ENCODE measurements around the gene CEACAM6. TPM values are rescaled to one million over a fixed set of nuclear protein-coding genes. Genes with fewer than 3 reads are reported as not detected.

CEACAM6 gene
- total and polyA plus RNA-seq, 2 experiments from 2014 or later, result not detected

DNA sequence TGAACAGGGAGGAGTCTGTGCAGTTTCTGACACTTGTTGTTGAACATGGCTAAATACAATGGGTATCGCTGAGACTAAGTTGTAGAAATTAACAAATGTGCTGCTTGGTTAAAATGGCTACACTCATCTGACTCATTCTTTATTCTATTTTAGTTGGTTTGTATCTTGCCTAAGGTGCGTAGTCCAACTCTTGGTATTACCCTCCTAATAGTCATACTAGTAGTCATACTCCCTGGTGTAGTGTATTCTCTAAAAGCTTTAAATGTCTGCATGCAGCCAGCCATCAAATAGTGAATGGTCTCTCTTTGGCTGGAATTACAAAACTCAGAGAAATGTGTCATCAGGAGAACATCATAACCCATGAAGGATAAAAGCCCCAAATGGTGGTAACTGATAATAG lies 16.1 kb downstream of the CEACAM6 start:
- Mint-ChIP-seq H3K27me3 (ENCODE audit: insufficient read depth, low read depth, poor library complexity) (peaks cover 6% of the 10 kb centered on the region), H3K27ac (no peak overlapping the region), H3K36me3 (ENCODE audit: low read depth) (no peaks in the 10 kb centered on the region; the same call in 2 of the 3 replicates), H3K4me3 (no peak overlapping the region), H3K9me3 (peaks cover 7% of the 10 kb centered on the region; the same call in 2 of the 3 replicates), H3K4me1 (peaks cover 6% of the 10 kb centered on the region; the same call in 2 of the 3 replicates)
- Histone ChIP-seq H2AFZ (no peak overlapping the region), H3F3A (replicated peaks; ENCODE audit: low read depth) (no peaks in the 10 kb centered on the region), H3K27me3 (ENCODE audit: insufficient read depth) (no peaks in the 10 kb centered on the region), H3K4me1 (ENCODE audit: insufficient read depth) (no peaks in the 10 kb centered on the region; the same call in 1 of the 2 replicates), H3K4me2 (no peak overlapping the region), H3K79me2 (replicated peaks; ENCODE audit: insufficient read depth) (no peaks in the 10 kb centered on the region), H4K20me1 (replicated peaks; ENCODE audit: insufficient read depth) (no peaks in the 10 kb centered on the region), H3K36me3 (ENCODE audit: insufficient read depth) (no peaks in the 10 kb centered on the region), H3K9me2 (ENCODE audit: insufficient read depth) (no peaks in the 10 kb centered on the region), H3K27ac (ENCODE audit: low read depth) (no peak overlapping the region), H3K4me3 (no peak overlapping the region)
- TF ChIP-seq, protein P1, sequence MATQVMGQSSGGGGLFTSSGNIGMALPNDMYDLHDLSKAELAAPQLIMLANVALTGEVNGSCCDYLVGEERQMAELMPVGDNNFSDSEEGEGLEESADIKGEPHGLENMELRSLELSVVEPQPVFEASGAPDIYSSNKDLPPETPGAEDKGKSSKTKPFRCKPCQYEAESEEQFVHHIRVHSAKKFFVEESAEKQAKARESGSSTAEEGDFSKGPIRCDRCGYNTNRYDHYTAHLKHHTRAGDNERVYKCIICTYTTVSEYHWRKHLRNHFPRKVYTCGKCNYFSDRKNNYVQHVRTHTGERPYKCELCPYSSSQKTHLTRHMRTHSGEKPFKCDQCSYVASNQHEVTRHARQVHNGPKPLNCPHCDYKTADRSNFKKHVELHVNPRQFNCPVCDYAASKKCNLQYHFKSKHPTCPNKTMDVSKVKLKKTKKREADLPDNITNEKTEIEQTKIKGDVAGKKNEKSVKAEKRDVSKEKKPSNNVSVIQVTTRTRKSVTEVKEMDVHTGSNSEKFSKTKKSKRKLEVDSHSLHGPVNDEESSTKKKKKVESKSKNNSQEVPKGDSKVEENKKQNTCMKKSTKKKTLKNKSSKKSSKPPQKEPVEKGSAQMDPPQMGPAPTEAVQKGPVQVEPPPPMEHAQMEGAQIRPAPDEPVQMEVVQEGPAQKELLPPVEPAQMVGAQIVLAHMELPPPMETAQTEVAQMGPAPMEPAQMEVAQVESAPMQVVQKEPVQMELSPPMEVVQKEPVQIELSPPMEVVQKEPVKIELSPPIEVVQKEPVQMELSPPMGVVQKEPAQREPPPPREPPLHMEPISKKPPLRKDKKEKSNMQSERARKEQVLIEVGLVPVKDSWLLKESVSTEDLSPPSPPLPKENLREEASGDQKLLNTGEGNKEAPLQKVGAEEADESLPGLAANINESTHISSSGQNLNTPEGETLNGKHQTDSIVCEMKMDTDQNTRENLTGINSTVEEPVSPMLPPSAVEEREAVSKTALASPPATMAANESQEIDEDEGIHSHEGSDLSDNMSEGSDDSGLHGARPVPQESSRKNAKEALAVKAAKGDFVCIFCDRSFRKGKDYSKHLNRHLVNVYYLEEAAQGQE (IDR thresholded peaks at IDR 0.05; ENCODE audit: unreplicated experiment), result no peak
- TF ChIP-seq, protein P2, sequence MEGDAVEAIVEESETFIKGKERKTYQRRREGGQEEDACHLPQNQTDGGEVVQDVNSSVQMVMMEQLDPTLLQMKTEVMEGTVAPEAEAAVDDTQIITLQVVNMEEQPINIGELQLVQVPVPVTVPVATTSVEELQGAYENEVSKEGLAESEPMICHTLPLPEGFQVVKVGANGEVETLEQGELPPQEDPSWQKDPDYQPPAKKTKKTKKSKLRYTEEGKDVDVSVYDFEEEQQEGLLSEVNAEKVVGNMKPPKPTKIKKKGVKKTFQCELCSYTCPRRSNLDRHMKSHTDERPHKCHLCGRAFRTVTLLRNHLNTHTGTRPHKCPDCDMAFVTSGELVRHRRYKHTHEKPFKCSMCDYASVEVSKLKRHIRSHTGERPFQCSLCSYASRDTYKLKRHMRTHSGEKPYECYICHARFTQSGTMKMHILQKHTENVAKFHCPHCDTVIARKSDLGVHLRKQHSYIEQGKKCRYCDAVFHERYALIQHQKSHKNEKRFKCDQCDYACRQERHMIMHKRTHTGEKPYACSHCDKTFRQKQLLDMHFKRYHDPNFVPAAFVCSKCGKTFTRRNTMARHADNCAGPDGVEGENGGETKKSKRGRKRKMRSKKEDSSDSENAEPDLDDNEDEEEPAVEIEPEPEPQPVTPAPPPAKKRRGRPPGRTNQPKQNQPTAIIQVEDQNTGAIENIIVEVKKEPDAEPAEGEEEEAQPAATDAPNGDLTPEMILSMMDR (conservative IDR thresholded peaks at IDR 0.05; ENCODE audit: low read depth in 2 of 2), result no peak
- TF ChIP-seq ZNF331 (CRISPR knock-in tag; IDR thresholded peaks at IDR 0.05; ENCODE audit: low read depth) (no peak), POLR2AphosphoS5 (IDR thresholded peaks at IDR 0.05; ENCODE audit: low read depth) (no peak), CREB1 (CRISPR knock-in tag; IDR thresholded peaks at IDR 0.05; ENCODE audit: low read depth) (no peak), EZH2phosphoT487 (IDR thresholded peaks at IDR 0.05; ENCODE audit: unreplicated experiment) (no peak), ZNF114 (CRISPR knock-in tag; IDR thresholded peaks at IDR 0.05) (no peak), JUNB (IDR thresholded peaks at IDR 0.05; ENCODE audit: unreplicated experiment) (no peak)
- TF ChIP-seq, protein P3, sequence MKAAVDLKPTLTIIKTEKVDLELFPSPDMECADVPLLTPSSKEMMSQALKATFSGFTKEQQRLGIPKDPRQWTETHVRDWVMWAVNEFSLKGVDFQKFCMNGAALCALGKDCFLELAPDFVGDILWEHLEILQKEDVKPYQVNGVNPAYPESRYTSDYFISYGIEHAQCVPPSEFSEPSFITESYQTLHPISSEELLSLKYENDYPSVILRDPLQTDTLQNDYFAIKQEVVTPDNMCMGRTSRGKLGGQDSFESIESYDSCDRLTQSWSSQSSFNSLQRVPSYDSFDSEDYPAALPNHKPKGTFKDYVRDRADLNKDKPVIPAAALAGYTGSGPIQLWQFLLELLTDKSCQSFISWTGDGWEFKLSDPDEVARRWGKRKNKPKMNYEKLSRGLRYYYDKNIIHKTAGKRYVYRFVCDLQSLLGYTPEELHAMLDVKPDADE (IDR thresholded peaks at IDR 0.05), result no peak
- DNase-seq (ENCODE audit: low spot score) (no peak), ATAC-seq (no peak)

DNA sequence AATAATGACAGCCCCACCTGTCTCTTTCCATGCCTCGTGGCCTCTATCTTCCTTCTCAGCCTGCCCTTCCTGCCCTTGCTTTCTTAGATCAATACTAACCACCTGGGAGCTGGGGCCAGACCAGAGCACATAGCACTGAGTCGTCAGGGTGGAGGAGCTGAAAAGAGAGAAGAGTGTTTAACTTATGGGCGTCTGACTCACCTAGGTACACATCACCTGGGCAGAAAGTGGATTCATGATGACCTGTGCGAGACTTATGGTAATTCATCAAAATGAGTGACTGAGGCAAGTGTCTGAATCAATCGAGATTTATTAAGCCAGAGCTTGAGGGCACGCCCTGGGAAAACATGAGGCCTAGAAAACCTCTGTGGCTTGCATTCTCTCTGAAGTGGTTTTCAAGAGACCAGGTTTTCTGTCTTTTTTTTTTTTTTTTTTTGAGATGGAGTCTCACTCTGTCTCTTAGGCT lies 19.2 kb downstream of the CEACAM6 start:
- DNase-seq (ENCODE audit: low spot score) (no peak), ATAC-seq (no peak)
- Histone ChIP-seq H3K4me2 (no peak overlapping the region), H3K4me1 (ENCODE audit: insufficient read depth) (peaks cover 7% of the 10 kb centered on the region; the same call in 1 of the 2 replicates), H3K4me3 (no peak overlapping the region), H3K36me3 (ENCODE audit: insufficient read depth) (no peaks in the 10 kb centered on the region), H3F3A (replicated peaks; ENCODE audit: low read depth) (no peaks in the 10 kb centered on the region), H3K27me3 (ENCODE audit: insufficient read depth) (no peaks in the 10 kb centered on the region), H4K20me1 (replicated peaks; ENCODE audit: insufficient read depth) (no peaks in the 10 kb centered on the region), H3K9me2 (ENCODE audit: insufficient read depth) (no peaks in the 10 kb centered on the region), H3K79me2 (replicated peaks; ENCODE audit: insufficient read depth) (no peaks in the 10 kb centered on the region), H2AFZ (no peak overlapping the region), H3K27ac (ENCODE audit: low read depth) (no peak overlapping the region)
- peaks cover 13% of the 10 kb centered on the region for H3K4me1 Mint-ChIP-seq
- no peaks in the 10 kb centered on the region for H3K36me3 Mint-ChIP-seq (ENCODE audit: low read depth)
- no peaks in the 10 kb centered on the region for H3K9me3 Mint-ChIP-seq
- H3K27ac Mint-ChIP-seq, result no peak overlapping the region
- H3K27me3 Mint-ChIP-seq (ENCODE audit: insufficient read depth, low read depth, poor library complexity), result peaks cover 5% of the 10 kb centered on the region
- H3K4me3 Mint-ChIP-seq, result no peak overlapping the region
- TF ChIP-seq JUNB (IDR thresholded peaks at IDR 0.05; ENCODE audit: unreplicated experiment) (no peak), POLR2AphosphoS5 (IDR thresholded peaks at IDR 0.05; ENCODE audit: low read depth) (no peak), ZNF331 (CRISPR knock-in tag; IDR thresholded peaks at IDR 0.05; ENCODE audit: low read depth) (no peak), NANOG (IDR thresholded peaks at IDR 0.05; ENCODE audit: borderline replicate concordance) (no peak), EZH2 (IDR thresholded peaks at IDR 0.05; ENCODE audit: low read depth, unreplicated experiment) (no peak), STAT1 (IDR thresholded peaks at IDR 0.05; ENCODE audit: unreplicated experiment) (no peak)
- TF ChIP-seq, protein P1 (IDR thresholded peaks at IDR 0.05; ENCODE audit: unreplicated experiment), result no peak

All from GM23338 (cell line).